Endodermal cell (in vitro differentiated cells): ENCODE results near the gene CAMK2A. TPM values are rescaled to one million over a fixed set of nuclear protein-coding genes. Genes with fewer than 3 reads are reported as not detected.

Experiments
- DNase-seq: peaks from one replicate; pipeline ENCODE4 v3.0.0-alpha.2; 2017
- H3K27ac ChIP-seq: 2 replicates; pipeline ENCODE4 v1.5.1; 2013; ENCODE audit warnings: mild to moderate bottlenecking, low read depth, low read length, moderate library complexity
- H3K27me3 ChIP-seq: 2 replicates; pipeline ENCODE4 v1.6.1; 2013; ENCODE audit warnings: mild to moderate bottlenecking, low read length, moderate library complexity; ENCODE audit not compliant: insufficient read depth, control insufficient read depth, poor library complexity, severe bottlenecking
- H3K36me3 ChIP-seq: 2 replicates; pipeline ENCODE4 v1.7.0; 2013; ENCODE audit warnings: mild to moderate bottlenecking, low read length, moderate library complexity; ENCODE audit not compliant: control insufficient read depth, insufficient read depth
- H3K4me1 ChIP-seq: one replicate; pipeline ENCODE4 v1.7.0; 2013; ENCODE audit warnings: low read length; ENCODE audit not compliant: control insufficient read depth, insufficient read depth
- H3K4me3 ChIP-seq: 2 replicates; pipeline ENCODE4 v1.5.1; 2013; ENCODE audit warnings: mild to moderate bottlenecking, low read length, moderate library complexity
- H3K9ac ChIP-seq: 2 replicates; pipeline ENCODE4 v1.6.1; 2013; ENCODE audit warnings: mild to moderate bottlenecking, low read length, moderate library complexity; ENCODE audit not compliant: poor library complexity, severe bottlenecking; ENCODE audit errors: extremely low read depth
- H3K9me3 ChIP-seq: 2 replicates; pipeline ENCODE4 v1.6.1; 2013; ENCODE audit warnings: mild to moderate bottlenecking, low read length, moderate library complexity; ENCODE audit not compliant: control insufficient read depth
- H3K27ac Mint-ChIP-seq: 2 replicates; pipeline ENCODE4 v1.8.0; 2020; ENCODE audit warnings: mixed read lengths
- H3K27me3 Mint-ChIP-seq: 2 replicates; pipeline ENCODE4 v1.8.0; 2021; ENCODE audit warnings: mild to moderate bottlenecking, mixed read lengths; ENCODE audit not compliant: insufficient read depth
- H3K36me3 Mint-ChIP-seq: 2 replicates; pipeline ENCODE4 v1.8.0; 2020; ENCODE audit warnings: low read depth, mixed read lengths
- H3K4me1 Mint-ChIP-seq: 2 replicates; pipeline ENCODE4 v1.8.0; 2020; ENCODE audit warnings: mixed read lengths
- H3K4me3 Mint-ChIP-seq: 2 replicates; pipeline ENCODE4 v1.8.0; 2020; ENCODE audit warnings: mild to moderate bottlenecking, moderate library complexity, mixed read lengths
- H3K9me3 Mint-ChIP-seq: 2 replicates; pipeline ENCODE4 v1.8.0; 2020; ENCODE audit warnings: mild to moderate bottlenecking, mixed read lengths
- CTCF ChIP-seq: fragments of 200-600 bp; sonication (generic); conservative IDR thresholded peaks from 2 replicates; pipeline ENCODE4 v1.5.0; 2021; ENCODE audit warnings: antibody characterized with exemption, mild to moderate bottlenecking
- WGBS, 2 experiments: methylation state at CpG; one replicate each; pipeline versions ENCODE4 v1.1.5 to v1.1.7; 2013; ENCODE audit warnings: missing lambda C conversion rate in 2 of 2, mixed read lengths in 1 of 2; ENCODE audit not compliant: insufficient coverage in 1 of 2, insufficient read length in 1 of 2; 5-methylcytosine and 5-hydroxymethylcytosine counted together
- total RNA-seq, 2 donors: library from RNA; stranded (reverse); fragmentation: NEBNext Ultra II Directional in 1 of 2; extraction: Animal tissue kit (Norgen Biotek cat#: 25700) in 1 of 2; gene quantifications; 2 replicates in 1 of 2; 3 replicates in 1 of 2; pipeline ENCODE4 v1.2.1, GENCODE V29; 2021

Gene CAMK2A
- total RNA-seq, 2 donors from 2014 or later: 0.31 to 0.49 TPM

- H3K4me3 ChIP-seq: no peak overlapping the region
- peaks cover 38% of the 10 kb centered on the region for H3K27me3 ChIP-seq
- H3K9ac ChIP-seq: no peak overlapping the region
- WGBS, 2 experiments: 95 to 98% methylated on average over 8 to 12 of the region's 12 CpGs
- H3K9me3 Mint-ChIP-seq: no peaks in the 10 kb centered on the region
- H3K27ac ChIP-seq: no peak overlapping the region
- H3K4me3 Mint-ChIP-seq: no peak overlapping the region
- no peak for TF ChIP-seq CTCF
- H3K36me3 ChIP-seq: no peaks in the 10 kb centered on the region
- H3K27ac Mint-ChIP-seq: no peak overlapping the region
- H3K9me3 ChIP-seq: no peaks in the 10 kb centered on the region
- DNase-seq: no peak
- no peaks in the 10 kb centered on the region for H3K4me1 ChIP-seq
- H3K36me3 Mint-ChIP-seq: no peaks in the 10 kb centered on the region
- H3K27me3 Mint-ChIP-seq: peaks cover 70% of the 10 kb centered on the region
- peaks cover 9% of the 10 kb centered on the region for H3K4me1 Mint-ChIP-seq
Measured at GRCh38 chr5:150183436-150183835, 106.1 kb downstream of the CAMK2A start.

GRCh38 chr5:150182774-150183173 lies 106.8 kb downstream of the CAMK2A start:
- TF ChIP-seq CTCF: no peak
- Histone ChIP-seq H3K27ac (no peak overlapping the region), H3K4me1 (no peaks in the 10 kb centered on the region), H3K27me3 (peaks cover 31% of the 10 kb centered on the region), H3K9me3 (no peaks in the 10 kb centered on the region), H3K9ac (no peak overlapping the region), H3K4me3 (no peak overlapping the region), H3K36me3 (no peaks in the 10 kb centered on the region)
- H3K4me3 Mint-ChIP-seq: no peak overlapping the region
- peaks cover 64% of the 10 kb centered on the region for H3K27me3 Mint-ChIP-seq
- no peak for DNase-seq
- H3K27ac Mint-ChIP-seq: no peak overlapping the region
- 93 to 96% methylated on average over 7 to 10 of the region's 10 CpGs for WGBS, 2 experiments
- peaks cover 9% of the 10 kb centered on the region for H3K4me1 Mint-ChIP-seq
- no peaks in the 10 kb centered on the region for H3K36me3 Mint-ChIP-seq
- no peaks in the 10 kb centered on the region for H3K9me3 Mint-ChIP-seq

- no peak for TF ChIP-seq CTCF
- Mint-ChIP-seq H3K4me1 (peaks cover 9% of the 10 kb centered on the region), H3K36me3 (no peaks in the 10 kb centered on the region)
Measured at GRCh38 chr5:150181766-150182545, 107.6 kb downstream of the CAMK2A start.

More at GRCh38 chr5:150181766-150182545, 107.6 kb downstream of the CAMK2A start:
- no peaks in the 10 kb centered on the region for H3K9me3 Mint-ChIP-seq
- H3K27ac ChIP-seq: no peak overlapping the region
- no peaks in the 10 kb centered on the region for H3K36me3 ChIP-seq
- no peaks in the 10 kb centered on the region for H3K4me1 ChIP-seq
- H3K9me3 ChIP-seq: no peaks in the 10 kb centered on the region
- no peak for DNase-seq
- H3K27ac Mint-ChIP-seq: no peak overlapping the region
- WGBS, 2 experiments: 92 to 94% methylated on average over 5 to 9 of the region's 9 CpGs
- H3K4me3 Mint-ChIP-seq: no peak overlapping the region
- H3K9ac ChIP-seq: no peak overlapping the region
- H3K27me3 ChIP-seq: peaks cover 23% of the 10 kb centered on the region
- H3K4me3 ChIP-seq: no peak overlapping the region
- H3K27me3 Mint-ChIP-seq: peaks cover 60% of the 10 kb centered on the region
